GM11168 (cell line): ENCODE data around the gene TRABD2B.

Experiments used
- in situ Hi-C: fragments of 300-500 bp; cut with MboI; formaldehyde crosslinking; loops from one replicate; pipeline ENCODE4 v1.12.0; 2022; ENCODE audit warnings: low sequenced_read_pairs; ENCODE audit not compliant: unreplicated experiment

Gene TRABD2B

DNA sequence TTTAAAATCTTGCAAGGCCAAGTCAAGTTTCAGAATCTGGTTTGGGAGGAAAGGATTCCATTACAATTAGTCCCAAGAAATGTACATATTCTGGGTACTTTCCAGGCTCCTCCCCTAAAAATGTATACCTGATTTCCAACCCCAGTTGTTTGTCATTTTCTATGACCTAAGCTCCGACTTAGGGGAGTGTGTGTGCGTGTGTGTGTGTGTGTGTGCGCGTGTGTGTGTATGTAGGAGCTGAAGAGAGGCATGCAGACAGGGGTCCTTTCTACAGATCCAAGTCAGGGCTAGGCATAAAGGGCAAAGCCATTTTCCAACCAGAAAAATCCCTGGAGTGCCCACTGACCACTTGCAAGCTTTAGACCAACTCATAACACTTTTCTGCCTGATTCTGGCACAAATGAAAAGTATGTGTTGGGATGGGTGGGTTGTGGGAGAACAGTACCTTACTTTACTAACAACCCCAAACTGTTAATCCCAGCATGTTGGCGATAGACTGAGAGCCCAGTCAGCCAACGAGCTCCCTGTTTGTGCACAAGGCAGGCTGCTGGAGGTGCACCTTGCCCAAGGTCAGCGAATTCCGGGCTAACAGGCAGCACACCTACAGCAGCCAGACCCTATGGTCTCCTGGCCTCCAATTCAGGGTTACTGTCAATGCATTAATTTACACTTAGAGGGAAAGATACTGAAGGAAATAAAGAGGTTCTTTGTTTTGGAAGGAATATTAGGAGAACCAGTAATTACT lies 1.7 kb downstream of the TRABD2B start:
- in situ Hi-C loops = loop anchor here (10.0 kb wide), 1 partner anchor 69 kb away; no protein-coding TSS in a partner anchor

GRCh38 chr1:47993881-47994625 lies 3.1 kb downstream of the TRABD2B start:
- in situ Hi-C loops = loop anchor here (10.0 kb wide), 1 partner anchor 71 kb away; no protein-coding TSS in a partner anchor

GRCh38 chr1:47993416-47993740 lies 3.8 kb downstream of the TRABD2B start:
- in situ Hi-C loops = loop anchor here (10.0 kb wide), 1 partner anchor 71 kb away; no protein-coding TSS in a partner anchor

GRCh38 chr1:47992720-47993415 lies 4.3 kb downstream of the TRABD2B start:
- in situ Hi-C loops = loop anchor here (10.0 kb wide), 1 partner anchor 72 kb away; no protein-coding TSS in a partner anchor

DNA sequence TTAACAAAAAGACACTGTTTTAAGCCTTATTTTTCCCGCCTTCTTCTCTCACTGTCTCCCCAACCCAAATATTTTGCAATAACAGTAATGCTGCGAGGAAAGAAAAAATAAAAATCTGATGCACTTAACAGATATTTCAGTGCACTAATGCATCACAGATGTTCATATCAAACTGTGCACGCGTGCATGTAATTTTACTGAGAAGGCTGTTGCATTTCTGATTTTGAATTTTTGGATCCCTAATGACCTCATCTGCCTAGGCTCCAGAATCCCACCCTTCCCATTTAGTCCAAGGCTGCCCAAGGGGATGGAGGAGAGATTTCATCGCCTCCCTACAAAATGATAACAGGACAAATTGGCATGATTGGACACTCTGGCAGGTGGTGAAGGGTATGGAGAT lies 5.5 kb downstream of the TRABD2B start:
- in situ Hi-C loops = loop anchor here (10.0 kb wide), 1 partner anchor 73 kb away; no protein-coding TSS in a partner anchor

DNA sequence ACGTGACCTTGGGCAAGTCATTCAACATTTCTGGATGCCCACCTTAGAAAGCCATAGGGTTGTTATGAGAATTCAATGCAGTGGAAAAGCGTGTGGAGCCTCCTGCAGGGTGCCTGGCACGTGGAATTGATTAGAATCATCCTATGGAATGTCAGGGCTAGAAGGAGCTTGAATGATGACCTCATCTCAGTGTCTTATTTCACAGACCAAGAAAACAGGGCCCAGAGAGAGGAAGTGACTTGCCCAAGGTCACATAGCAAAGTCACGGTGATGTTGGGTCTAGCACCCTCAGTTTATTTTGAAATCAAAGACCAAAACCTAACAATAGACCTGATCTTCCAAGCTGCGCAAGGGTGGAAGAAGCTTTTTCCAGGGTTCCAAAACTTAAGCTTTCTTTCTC lies 6.0 kb downstream of the TRABD2B start:
- in situ Hi-C loops = loop anchor here (10.0 kb wide), 1 partner anchor 74 kb away; no protein-coding TSS in a partner anchor

DNA sequence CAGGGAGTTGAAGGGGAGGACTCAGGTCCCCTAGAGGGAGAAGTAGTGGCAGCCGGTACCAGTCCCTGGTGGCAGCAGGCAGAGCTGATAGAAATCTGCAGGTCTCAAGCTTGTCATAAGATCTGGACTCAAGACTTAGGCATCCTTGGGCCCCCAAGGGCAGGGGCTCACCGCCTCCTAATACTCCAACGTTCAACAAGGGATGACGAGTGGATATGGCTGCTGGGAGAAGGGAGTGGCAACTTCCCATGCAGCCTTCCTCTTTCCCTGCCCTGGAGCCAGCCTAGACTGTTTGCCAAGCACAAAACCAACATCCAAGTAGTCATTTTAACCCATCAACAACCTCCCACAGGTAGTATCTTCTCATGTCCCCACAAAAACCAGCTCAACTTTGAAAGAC lies 6.9 kb downstream of the TRABD2B start:
- in situ Hi-C loops = loop anchor here (10.0 kb wide), 1 partner anchor 75 kb away; no protein-coding TSS in a partner anchor

- in situ Hi-C loops = no loop called here
Measured at GRCh38 chr1:47987601-47988000, 9.6 kb downstream of the TRABD2B start.

DNA sequence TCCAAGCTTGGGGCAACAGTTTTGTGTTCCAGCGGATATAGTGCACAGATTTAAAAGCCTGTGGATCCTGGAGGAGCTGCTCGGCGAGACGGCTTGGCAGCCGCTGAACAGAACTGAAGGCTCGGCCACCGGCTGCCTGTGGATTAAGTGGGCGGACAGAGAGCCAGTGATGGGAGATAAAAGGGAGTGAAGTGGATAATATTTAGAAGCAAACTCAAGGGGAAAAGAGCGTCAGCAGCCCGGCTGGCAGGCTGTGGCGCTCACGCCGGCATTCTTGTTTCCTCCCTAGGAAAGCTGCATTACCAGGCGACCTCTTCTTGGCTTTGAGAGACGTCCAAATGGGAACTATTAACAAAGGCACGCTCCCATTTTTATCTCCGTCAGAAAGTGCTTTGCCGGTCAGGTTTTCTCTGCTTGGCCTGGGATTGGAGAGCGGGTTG lies 10.4 kb downstream of the TRABD2B start:
- in situ Hi-C loops = no loop called here

GRCh38 chr1:47985018-47985417 lies 12.2 kb downstream of the TRABD2B start:
- in situ Hi-C loops = no loop called here

- in situ Hi-C loops = no loop called here
Measured at GRCh38 chr1:47984175-47984789, 12.9 kb downstream of the TRABD2B start.

- in situ Hi-C loops = no loop called here
Measured at GRCh38 chr1:47983691-47984090, 13.5 kb downstream of the TRABD2B start.

GRCh38 chr1:47981667-47982350 lies 15.4 kb downstream of the TRABD2B start:
- in situ Hi-C loops = no loop called here

GRCh38 chr1:47980501-47980900 lies 16.7 kb downstream of the TRABD2B start:
- in situ Hi-C loops = no loop called here

- in situ Hi-C loops = no loop called here
Measured at GRCh38 chr1:47979724-47980123, 17.5 kb downstream of the TRABD2B start.

DNA sequence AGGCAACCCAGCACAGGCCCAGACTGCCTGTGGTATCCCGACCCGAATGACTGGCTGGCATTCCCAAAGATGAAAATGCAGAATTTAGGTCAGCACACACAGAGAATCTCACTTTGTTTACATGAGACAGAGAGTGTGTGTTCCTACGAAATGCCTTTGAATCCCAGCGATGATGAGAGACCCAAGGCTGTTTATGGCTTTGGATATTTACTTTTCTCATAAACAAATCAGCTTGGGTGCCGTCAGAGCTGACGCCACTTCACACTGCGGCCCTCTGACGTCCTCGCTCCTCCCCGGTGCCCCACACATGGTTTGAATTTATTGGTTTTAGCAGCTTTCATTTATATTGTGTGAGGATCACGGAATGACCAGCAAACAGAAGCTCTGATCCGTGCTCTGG lies 18.7 kb downstream of the TRABD2B start:
- in situ Hi-C loops = no loop called here

GRCh38 chr1:47976728-47977127 lies 20.5 kb downstream of the TRABD2B start:
- in situ Hi-C loops = no loop called here

GRCh38 chr1:47976267-47976666 lies 20.9 kb downstream of the TRABD2B start:
- in situ Hi-C loops = no loop called here

DNA sequence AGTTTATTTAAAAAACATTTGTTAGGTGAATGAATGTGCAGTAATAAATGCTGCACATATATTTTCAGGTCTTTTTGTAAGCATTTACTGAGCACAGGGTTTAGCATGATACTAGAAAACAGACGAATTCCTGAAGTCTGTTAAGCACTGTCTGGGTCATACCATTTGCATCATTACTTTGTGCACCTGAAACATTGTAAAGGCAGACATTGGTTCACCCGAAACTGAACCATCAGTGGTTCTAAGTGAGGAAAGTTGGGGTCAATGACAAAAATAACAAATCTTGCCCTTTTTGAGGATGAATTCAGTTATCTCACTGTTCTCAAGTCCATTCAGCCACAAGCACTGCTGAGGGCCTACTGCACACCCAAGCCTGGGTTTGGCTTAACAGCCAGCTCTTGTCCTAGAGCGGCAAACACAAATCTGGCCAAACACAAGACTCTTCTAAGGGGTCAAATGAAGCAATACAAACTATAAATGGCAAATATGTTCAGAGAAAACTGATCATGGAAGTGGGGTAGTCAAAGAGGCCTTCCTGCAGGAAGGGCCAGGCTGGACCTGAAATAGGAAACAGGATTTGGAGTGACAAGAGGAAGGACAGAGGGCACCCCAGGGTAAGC lies 21.8 kb downstream of the TRABD2B start:
- in situ Hi-C loops = no loop called here
